K562 (cell line): ENCODE results near the gene ANKRD16. TPM values are rescaled to one million over a fixed set of nuclear protein-coding genes. Genes with fewer than 3 reads are reported as not detected.

Experiments used
- ATAC-seq: fragments of 200-7000 bp; cut with Tn5 transposase; 3 replicates; pipeline ENCODE4 v1.9.1; 2020; ENCODE audit warnings: moderate library complexity
- BruUV-seq: library from RNA; stranded (reverse); fragments of 400-500 nt; replicated peaks from 2 replicates; lab custom pipeline; 2021; lab: Mats Ljungman, UMichigan
- CTCF ChIA-PET: fragments of 300-600 bp; formaldehyde crosslinking; extraction: SDS; loops from one replicate; lab custom pipeline; 2021; ENCODE audit warnings: low intra/inter-chr PET ratio; lab: Yijun Ruan, JAX
- POLR2A ChIA-PET: fragments of 300-600, 350-650 bp; sonication (Branson Sonifier 250); formaldehyde crosslinking; extraction: SDS; loops from one replicate; lab custom pipeline; 2021; ENCODE audit warnings: antibody characterized with exemption, inconsistent platforms; lab: Yijun Ruan, JAX
- DNase-seq, 4 experiments: peaks; one replicate each; pipeline versions ENCODE4 v3.0.0 to v3.0.0-alpha.2; 2011 to 2018; ENCODE audit warnings: low spot score in 3 of 4, mixed read lengths in 3 of 4; ENCODE audit errors: extremely low read depth in 1 of 4
- FAIRE-seq: peaks from 2 replicates; lab custom pipeline; 2011; peaks lifted over from hg19 to GRCh38; lab: Jason Lieb, UNC
- H2AFZ ChIP-seq: 2 replicates; pipeline ENCODE4 v1.6.0; 2011; ENCODE audit warnings: low read depth, low read length, control low read depth, inconsistent platforms
- H3K27ac ChIP-seq: fragments of 200-600 bp; 3 replicates; pipeline ENCODE4 v1.8.0; 2011; ENCODE audit warnings: low read depth, mild to moderate bottlenecking, control low read depth, inconsistent platforms, low read length, moderate library complexity, mixed read lengths; ENCODE audit errors: extremely low read depth
- H3K27me3 ChIP-seq, 2 experiments: fragments of 300-600 bp in 1 of 2; 2 replicates in 1 of 2; 3 replicates in 1 of 2; pipeline versions ENCODE4 v1.6.0 to v1.8.0; 2011; ENCODE audit warnings: inconsistent platforms in 2 of 2, low read length in 2 of 2, mild to moderate bottlenecking in 1 of 2, mixed read lengths in 1 of 2, moderate library complexity in 1 of 2; ENCODE audit not compliant: control insufficient read depth in 2 of 2, insufficient read depth in 2 of 2
- H3K36me3 ChIP-seq: fragments of 300-600 bp; 3 replicates; pipeline ENCODE4 v1.8.0; 2011; ENCODE audit warnings: mild to moderate bottlenecking, low read length, inconsistent platforms; ENCODE audit not compliant: control insufficient read depth, insufficient read depth
- H3K4me1 ChIP-seq, 2 experiments: fragments of 200-600 bp in 1 of 2; replicated peaks in 1 of 2; 2 replicates in 1 of 2; 3 replicates in 1 of 2; pipeline versions ENCODE4 v1.5.1 to v1.8.0; 2011; ENCODE audit warnings: inconsistent platforms in 2 of 2, low read length in 2 of 2, mild to moderate bottlenecking in 1 of 2, mixed read lengths in 1 of 2, moderate library complexity in 1 of 2; ENCODE audit not compliant: control insufficient read depth in 2 of 2, insufficient read depth in 2 of 2
- H3K4me2 ChIP-seq: 2 replicates; pipeline ENCODE4 v1.6.1; 2011; ENCODE audit warnings: low read length, control low read depth, inconsistent platforms, mixed read lengths; ENCODE audit not compliant: insufficient read depth
- H3K4me3 ChIP-seq: fragments of 200-600 bp; sonication (generic), shearing (Covaris generic); 2 replicates; pipeline ENCODE4 v1.5.1; 2016; ENCODE audit warnings: control low read depth, inconsistent platforms
- H3K79me2 ChIP-seq: fragments of 200-600 bp; 3 replicates; pipeline ENCODE4 v1.8.0; 2011; ENCODE audit warnings: low read length, inconsistent platforms; ENCODE audit not compliant: control insufficient read depth, insufficient read depth
- H3K9ac ChIP-seq, 2 experiments: 2 replicates each; pipeline versions ENCODE4 v1.6.0 to v1.6.1; 2011; ENCODE audit warnings: low read depth in 2 of 2, low read length in 2 of 2, control low read depth in 1 of 2, inconsistent platforms in 1 of 2, mild to moderate bottlenecking in 1 of 2, mixed read lengths in 1 of 2; ENCODE audit not compliant: insufficient read depth in 1 of 2
- H3K9me1 ChIP-seq: one replicate; pipeline ENCODE4 v1.6.0; 2011; ENCODE audit warnings: inconsistent platforms, mild to moderate bottlenecking, low read length, moderate library complexity; ENCODE audit not compliant: control insufficient read depth, insufficient read depth
- H3K9me3 ChIP-seq: replicated peaks from 2 replicates; pipeline ENCODE4 v1.5.1; 2011; ENCODE audit warnings: low read depth, low read length, inconsistent platforms; ENCODE audit not compliant: control insufficient read depth, insufficient read depth
- H4K20me1 ChIP-seq: replicated peaks from 2 replicates; pipeline ENCODE4 v1.6.1; 2011; ENCODE audit warnings: low read length, inconsistent platforms, mixed read lengths; ENCODE audit not compliant: control insufficient read depth, insufficient read depth
- MAX ChIP-seq: sonication (generic); formaldehyde crosslinking; IDR thresholded peaks from 2 replicates; pipeline ENCODE4 v1.9.0; 2022; ENCODE audit warnings: mild to moderate bottlenecking, missing genetic modification reagents
- SP1 ChIP-seq: sonication (generic); formaldehyde crosslinking; IDR thresholded peaks from 2 replicates; pipeline ENCODE4 v1.8.1; 2022; ENCODE audit warnings: mild to moderate bottlenecking, missing genetic modification reagents
- WGBS: fragments of 100-300 bp; shearing (Covaris generic); methylation state at CpG from one replicate; pipeline ENCODE4 v1.1.6; 2016; ENCODE audit warnings: low coverage, mixed read lengths; ENCODE audit not compliant: insufficient coverage; ENCODE audit errors: missing lambda C conversion rate; 5-methylcytosine and 5-hydroxymethylcytosine counted together
- in situ Hi-C: fragments of 300-500 bp; cut with MboI; formaldehyde crosslinking; loops from 4 replicates; pipeline ENCODE4 v1.15.0; 2018; ENCODE audit warnings: inconsistent platforms, mixed read lengths
- intact Hi-C: fragments of 100-400 bp; cut with micrococcal nuclease; formaldehyde crosslinking; loops from 2 replicates; pipeline ENCODE4 v1.14.2; 2022
- polyA plus RNA-seq, 8 experiments: library from polyadenylated mRNA; depleted of rRNA in 4 of 8; stranded (reverse) in 5 of 8; unstranded in 3 of 8; fragments of >200 nt; fragmentation: Nextera tagmentation in 2 of 8; fragmentation: Illumina TruSeq in 1 of 8; extraction: Ambion mirVana in 2 of 8; extraction: Trizol in 1 of 8; gene quantifications; 2 replicates each; pipeline versions ENCODE4 v1.2.1 to v1.2.3, GENCODE V29; 2011 to 2014; ENCODE audit warnings: inconsistent platforms in 1 of 8, missing spikeins in 1 of 8
- total RNA-seq, 7 experiments: library from RNA; depleted of rRNA in 6 of 7; stranded (reverse); fragments of >200 nt in 6 of 7; fragmentation: Illumina TruSeq in 2 of 7; extraction: Trizol in 2 of 7; gene quantifications; 2 replicates each; pipeline versions ENCODE4 v1.2.1 to v1.2.3, GENCODE V29; 2011 to 2021; ENCODE audit warnings: low replicate concordance in 1 of 7
- TF ChIP-seq, protein P1 (sequence below): fragments of 450-650 bp; formaldehyde crosslinking; IDR thresholded peaks from 2 replicates; pipeline ENCODE4 v1.4.0; 2022; ENCODE audit warnings: missing genetic modification characterization

ANKRD16 gene
- total and polyA plus RNA-seq, 9 of the 15 experiments (the other 6 are each of a cell fraction or from before 2014, with no cell fraction given): 1.5 to 16.0 (median 9.5) TPM

DNA sequence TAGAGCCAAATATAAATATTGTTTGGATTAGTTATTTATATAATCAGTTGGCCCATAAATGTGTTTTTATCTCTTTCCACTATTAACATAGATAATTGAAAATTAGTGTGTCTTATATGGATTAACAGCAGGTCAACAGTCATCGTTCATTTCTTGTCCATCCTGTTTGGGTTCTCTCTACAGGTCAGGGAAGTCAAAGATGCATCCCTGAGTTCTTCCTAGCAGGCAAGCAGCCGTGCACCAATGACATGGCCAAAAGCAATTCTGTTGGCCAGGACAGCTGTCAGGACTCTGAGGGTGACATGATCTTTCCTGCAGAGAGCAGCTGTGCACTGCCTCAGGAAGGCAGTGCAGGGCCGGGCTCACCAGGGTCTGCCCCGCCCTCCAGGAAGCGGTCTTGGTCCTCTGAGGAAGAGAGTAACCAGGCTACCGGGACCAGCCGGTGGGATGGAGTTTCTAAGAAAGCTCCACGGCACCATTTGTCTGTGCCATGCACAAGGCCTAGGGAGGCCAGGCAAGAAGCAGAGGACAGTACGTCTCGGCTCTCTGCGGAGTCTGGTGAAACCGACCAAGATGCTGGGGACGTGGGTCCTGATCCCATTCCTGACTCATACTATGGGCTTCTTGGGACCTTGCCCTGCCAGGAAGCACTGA lies 16.3 kb upstream of the ANKRD16 start:
- intact Hi-C loops: no loop called here
- FAIRE-seq (no peak), DNase-seq (no peak)
- Histone ChIP-seq H3K4me2 (no peak overlapping the region), H3K36me3 (peaks cover 76% of the 10 kb centered on the region), H4K20me1 (no peaks in the 10 kb centered on the region), H3K9me3 (no peaks in the 10 kb centered on the region), H3K9me1 (no peaks in the 10 kb centered on the region), H3K4me1 (peaks cover 0 to 3% of the 10 kb centered on the region in 2 experiments; a peak in 1 of 5 replicates)
- CTCF ChIA-PET: no interaction called here
- no TSS peak for BruUV-seq
- WGBS: 96% methylated on average over 13 of the region's 13 CpGs
- no peak for TF ChIP-seq SP1 (CRISPR knock-in tag)
- peak; percentile 21; the same call in 1 of the 2 replicates for TF ChIP-seq MAX
- TF ChIP-seq, protein P1, sequence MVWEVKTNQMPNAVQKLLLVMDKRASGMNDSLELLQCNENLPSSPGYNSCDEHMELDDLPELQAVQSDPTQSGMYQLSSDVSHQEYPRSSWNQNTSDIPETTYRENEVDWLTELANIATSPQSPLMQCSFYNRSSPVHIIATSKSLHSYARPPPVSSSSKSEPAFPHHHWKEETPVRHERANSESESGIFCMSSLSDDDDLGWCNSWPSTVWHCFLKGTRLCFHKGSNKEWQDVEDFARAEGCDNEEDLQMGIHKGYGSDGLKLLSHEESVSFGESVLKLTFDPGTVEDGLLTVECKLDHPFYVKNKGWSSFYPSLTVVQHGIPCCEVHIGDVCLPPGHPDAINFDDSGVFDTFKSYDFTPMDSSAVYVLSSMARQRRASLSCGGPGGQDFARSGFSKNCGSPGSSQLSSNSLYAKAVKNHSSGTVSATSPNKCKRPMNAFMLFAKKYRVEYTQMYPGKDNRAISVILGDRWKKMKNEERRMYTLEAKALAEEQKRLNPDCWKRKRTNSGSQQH (CRISPR knock-in tag): no peak
- TF ChIP-seq, all 486 proteins: peak for 1
- Histone ChIP-seq H3K27ac (no peak overlapping the region), H3K27me3 (no peaks in the 10 kb centered on the region), H2AFZ (no peak overlapping the region), H3K4me3 (no peak overlapping the region), H3K9ac (0 out of 4 replicates have a peak overlapping the region, but pooled peaks of 1 of the 2 experiments have one; percentile 11), H3K79me2 (peaks cover 46% of the 10 kb centered on the region)
- in situ Hi-C loops: no loop called here
- peak; percentile 44; the same call in 2 of the 3 replicates for ATAC-seq
- POLR2A ChIA-PET: interaction anchor here (0.8 to 1.4 kb wide), 2 partner anchors 12 to 15 kb away, joined by 3 to 5 read pairs; no protein-coding TSS in a partner anchor
